MM.1S (cell line): ENCODE measurements around the gene LYZL1.

Source experiments
- DNase-seq: peaks from one replicate; pipeline ENCODE4 v3.0.0-alpha.2; 2015
- H2AFZ ChIP-seq: fragments of 300-600 bp; sonication (generic); 2 replicates; pipeline ENCODE4 v1.6.0; 2016; ENCODE audit warnings: antibody characterized with exemption, low read length
- H3F3A ChIP-seq: fragments of 300-600 bp; sonication (generic); 2 replicates; pipeline ENCODE4 v1.6.1; 2016; ENCODE audit warnings: mild to moderate bottlenecking, antibody characterized with exemption, low read length, moderate library complexity, mixed read lengths; ENCODE audit not compliant: insufficient read depth
- H3K27ac ChIP-seq: fragments of 300-600 bp; sonication (generic); 2 replicates; pipeline ENCODE4 v1.5.1; 2016; ENCODE audit warnings: mild to moderate bottlenecking, low read length
- H3K27me3 ChIP-seq: fragments of 300-600 bp; sonication (generic); replicated peaks from 2 replicates; pipeline ENCODE4 v1.6.0; 2016; ENCODE audit warnings: low read length; ENCODE audit not compliant: insufficient read depth
- H3K36me3 ChIP-seq: fragments of 300-600 bp; sonication (generic); replicated peaks from 2 replicates; pipeline ENCODE4 v1.6.1; 2016; ENCODE audit warnings: mild to moderate bottlenecking, low read length, mixed read lengths; ENCODE audit not compliant: insufficient read depth
- H3K4me1 ChIP-seq: fragments of 300-600 bp; sonication (generic); 2 replicates; pipeline ENCODE4 v1.6.1; 2016; ENCODE audit warnings: low read length, mixed read lengths
- H3K4me2 ChIP-seq: fragments of 300-600 bp; sonication (generic); 2 replicates; pipeline ENCODE4 v1.6.0; 2016; ENCODE audit warnings: low read depth, low read length
- H3K4me3 ChIP-seq: fragments of 300-600 bp; sonication (generic); 2 replicates; pipeline ENCODE4 v1.5.1; 2016; ENCODE audit warnings: low read length, mixed read lengths
- H3K79me2 ChIP-seq: fragments of 300-600 bp; sonication (generic); 2 replicates; pipeline ENCODE4 v1.6.1; 2016; ENCODE audit warnings: mixed run types, low read length, mixed read lengths
- H3K9ac ChIP-seq: fragments of 300-600 bp; sonication (generic); 2 replicates; pipeline ENCODE4 v1.6.1; 2016; ENCODE audit warnings: low read length, mixed read lengths
- H3K9me2 ChIP-seq: fragments of 300-600 bp; sonication (generic); replicated peaks from 2 replicates; pipeline ENCODE4 v1.6.1; 2016; ENCODE audit warnings: mild to moderate bottlenecking, low read length, mixed read lengths; ENCODE audit not compliant: insufficient read depth
- H3K9me3 ChIP-seq: fragments of 300-600 bp; sonication (generic); replicated peaks from 2 replicates; pipeline ENCODE4 v1.6.1; 2016; ENCODE audit warnings: mild to moderate bottlenecking, low read length, mixed read lengths; ENCODE audit not compliant: insufficient read depth
- H4K20me1 ChIP-seq: fragments of 300-600 bp; sonication (generic); 2 replicates; pipeline ENCODE4 v1.6.1; 2016; ENCODE audit warnings: mild to moderate bottlenecking, low read length, moderate library complexity, mixed read lengths; ENCODE audit not compliant: insufficient read depth
- EZH2 ChIP-seq: fragments of 300-600 bp; sonication (generic); optimal IDR thresholded peaks from 2 replicates; pipeline ENCODE3; 2017; ENCODE audit warnings: low read depth, mild to moderate bottlenecking, antibody characterized with exemption, low read length, mixed read lengths
- EZH2phosphoT487 ChIP-seq: fragments of 300-600 bp; sonication (generic); IDR thresholded peaks from 2 replicates; pipeline ENCODE4 v1.6.1; 2018; ENCODE audit warnings: antibody characterized with exemption, low read length
- TF ChIP-seq, protein P1 (sequence below): fragments of 300-600 bp; sonication (generic); IDR thresholded peaks from 2 replicates; pipeline ENCODE4 v1.5.1; 2016; ENCODE audit warnings: antibody characterized with exemption, low read length, mixed read lengths

LYZL1 gene

DNA sequence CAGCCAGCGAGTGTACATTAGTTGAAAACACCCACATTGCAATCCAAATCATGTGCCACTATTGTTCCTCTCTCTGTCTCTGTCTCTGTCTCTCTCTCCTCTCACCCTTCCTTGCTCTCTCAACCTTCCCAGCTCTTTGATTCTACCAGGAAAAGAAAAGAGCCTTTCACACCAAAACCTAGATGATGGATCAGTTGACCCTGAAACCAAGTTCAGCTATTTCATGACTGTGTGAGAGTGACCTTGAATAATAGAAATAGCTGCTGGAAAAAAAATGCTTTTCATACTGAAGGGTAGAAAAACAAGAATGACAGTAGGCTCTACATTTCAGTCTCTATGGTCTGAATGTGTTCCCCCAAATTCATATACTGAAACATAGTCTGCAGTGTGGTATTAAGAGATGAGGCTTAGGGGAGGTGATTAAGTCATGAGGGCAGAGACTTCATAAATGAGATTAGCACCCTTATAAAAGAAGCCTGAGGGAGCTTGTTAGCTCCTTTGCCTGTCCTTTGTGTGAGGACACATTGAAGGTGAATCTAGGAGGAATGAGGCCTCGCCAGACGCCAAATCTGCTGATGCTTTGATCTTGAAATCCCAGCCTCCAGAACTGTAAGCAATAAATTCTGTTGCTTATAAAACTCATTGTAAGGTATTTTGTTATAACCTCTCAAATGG lies 65.2 kb downstream of the LYZL1 start:
- Histone ChIP-seq H3K4me2 (no peak overlapping the region), H3K27ac (no peak overlapping the region), H3K36me3 (no peaks in the 10 kb centered on the region), H3K9me3 (no peaks in the 10 kb centered on the region), H2AFZ (no peak overlapping the region), H3F3A (no peaks in the 10 kb centered on the region), H3K79me2 (no peaks in the 10 kb centered on the region), H3K27me3 (no peaks in the 10 kb centered on the region), H3K4me1 (no peaks in the 10 kb centered on the region), H3K4me3 (no peak overlapping the region), H3K9ac (no peak overlapping the region), H3K9me2 (no peaks in the 10 kb centered on the region), H4K20me1 (no peaks in the 10 kb centered on the region)
- no peak for DNase-seq
- TF ChIP-seq, protein P1, sequence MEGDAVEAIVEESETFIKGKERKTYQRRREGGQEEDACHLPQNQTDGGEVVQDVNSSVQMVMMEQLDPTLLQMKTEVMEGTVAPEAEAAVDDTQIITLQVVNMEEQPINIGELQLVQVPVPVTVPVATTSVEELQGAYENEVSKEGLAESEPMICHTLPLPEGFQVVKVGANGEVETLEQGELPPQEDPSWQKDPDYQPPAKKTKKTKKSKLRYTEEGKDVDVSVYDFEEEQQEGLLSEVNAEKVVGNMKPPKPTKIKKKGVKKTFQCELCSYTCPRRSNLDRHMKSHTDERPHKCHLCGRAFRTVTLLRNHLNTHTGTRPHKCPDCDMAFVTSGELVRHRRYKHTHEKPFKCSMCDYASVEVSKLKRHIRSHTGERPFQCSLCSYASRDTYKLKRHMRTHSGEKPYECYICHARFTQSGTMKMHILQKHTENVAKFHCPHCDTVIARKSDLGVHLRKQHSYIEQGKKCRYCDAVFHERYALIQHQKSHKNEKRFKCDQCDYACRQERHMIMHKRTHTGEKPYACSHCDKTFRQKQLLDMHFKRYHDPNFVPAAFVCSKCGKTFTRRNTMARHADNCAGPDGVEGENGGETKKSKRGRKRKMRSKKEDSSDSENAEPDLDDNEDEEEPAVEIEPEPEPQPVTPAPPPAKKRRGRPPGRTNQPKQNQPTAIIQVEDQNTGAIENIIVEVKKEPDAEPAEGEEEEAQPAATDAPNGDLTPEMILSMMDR: no peak
- no peak for TF ChIP-seq EZH2
- no peak for TF ChIP-seq EZH2phosphoT487

DNA sequence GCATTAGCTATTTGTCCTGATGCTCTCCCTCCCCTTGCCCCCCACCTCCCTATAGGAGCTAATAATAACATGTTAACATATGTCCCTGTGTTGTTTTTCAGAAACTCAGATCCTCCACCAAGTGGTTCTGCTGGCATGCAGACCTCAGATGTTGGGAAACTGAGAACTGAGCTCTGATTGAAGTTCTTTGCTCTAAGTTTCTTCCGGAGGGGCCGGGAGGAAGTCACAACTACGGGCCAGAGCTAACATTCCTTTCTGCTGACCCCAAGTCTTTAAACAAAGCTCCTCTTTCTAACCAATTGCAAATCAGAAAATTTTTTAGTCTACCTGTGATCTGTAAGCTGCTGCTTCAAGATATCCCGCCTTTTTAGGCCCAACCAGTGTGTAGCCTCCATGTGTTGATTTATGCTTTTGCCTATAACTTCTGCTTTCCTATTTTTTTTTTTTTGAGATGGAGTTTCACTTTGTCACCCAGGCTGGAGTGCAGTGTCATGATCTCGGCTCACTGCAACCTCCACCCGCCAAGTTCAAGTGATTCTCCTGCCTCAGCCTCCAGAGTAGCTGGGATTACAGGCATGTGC lies 66.6 kb downstream of the LYZL1 start:
- Histone ChIP-seq H3F3A (no peaks in the 10 kb centered on the region), H3K36me3 (no peaks in the 10 kb centered on the region), H3K27ac (no peak overlapping the region), H4K20me1 (no peaks in the 10 kb centered on the region), H3K9me3 (no peaks in the 10 kb centered on the region), H2AFZ (no peak overlapping the region), H3K79me2 (no peaks in the 10 kb centered on the region), H3K4me1 (no peaks in the 10 kb centered on the region), H3K4me2 (no peak overlapping the region), H3K27me3 (no peaks in the 10 kb centered on the region), H3K9ac (no peak overlapping the region), H3K9me2 (no peaks in the 10 kb centered on the region), H3K4me3 (no peak overlapping the region)
- TF ChIP-seq, protein P1: no peak
- TF ChIP-seq EZH2phosphoT487: no peak
- no peak for DNase-seq

DNA sequence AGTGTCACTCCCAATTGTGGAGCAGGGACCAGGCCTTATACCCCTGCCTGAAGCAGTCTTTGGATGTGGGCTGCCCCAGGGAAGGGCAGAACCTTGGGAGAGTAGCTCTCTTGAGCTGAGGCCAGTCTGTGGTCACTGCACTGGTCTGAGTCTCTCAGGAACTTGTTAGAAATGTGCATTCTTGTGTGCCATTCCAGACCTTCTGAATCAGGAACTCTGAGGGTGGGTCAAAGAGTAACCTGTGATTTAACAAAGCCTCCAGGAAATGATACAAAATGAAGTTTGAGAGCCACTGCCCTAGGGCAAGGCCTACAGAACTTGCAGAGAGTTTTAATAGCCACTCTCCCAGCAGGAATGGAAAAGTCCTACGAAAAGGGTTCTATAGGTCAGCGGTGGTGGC lies 68.1 kb downstream of the LYZL1 start:
- H3K9me2 ChIP-seq: no peaks in the 10 kb centered on the region

More for the DNA sequence above, 68.1 kb downstream of the LYZL1 start:
- H3F3A ChIP-seq: no peaks in the 10 kb centered on the region
- no peaks in the 10 kb centered on the region for H3K9me3 ChIP-seq
- no peaks in the 10 kb centered on the region for H3K4me1 ChIP-seq
- no peak overlapping the region for H3K27ac ChIP-seq
- no peaks in the 10 kb centered on the region for H3K79me2 ChIP-seq
- no peaks in the 10 kb centered on the region for H3K36me3 ChIP-seq
- no peak overlapping the region for H2AFZ ChIP-seq
- H3K9ac ChIP-seq: no peak overlapping the region
- H3K27me3 ChIP-seq: no peaks in the 10 kb centered on the region
- no peak overlapping the region for H3K4me3 ChIP-seq
- H3K4me2 ChIP-seq: no peak overlapping the region
- DNase-seq: no peak
- no peaks in the 10 kb centered on the region for H4K20me1 ChIP-seq
- TF ChIP-seq EZH2: no peak
- TF ChIP-seq, protein P1: no peak
- TF ChIP-seq EZH2phosphoT487: no peak
